GM21381 (cell line): Measurements from ENCODE around the gene TRPM2.
"Not testable (repeated sequence)": the region's sequence is repeated elsewhere in the genome, so short reads cannot be mapped to it uniquely, and the experiment has no call there.

Experiments used
- ATAC-seq: cut with Tn5 transposase; IDR thresholded peaks from one replicate; pipeline ENCODE4 v1.9.1; 2021; ENCODE audit warnings: mild to moderate bottlenecking, moderate library complexity; ENCODE audit not compliant: unreplicated experiment

TRPM2 gene

DNA sequence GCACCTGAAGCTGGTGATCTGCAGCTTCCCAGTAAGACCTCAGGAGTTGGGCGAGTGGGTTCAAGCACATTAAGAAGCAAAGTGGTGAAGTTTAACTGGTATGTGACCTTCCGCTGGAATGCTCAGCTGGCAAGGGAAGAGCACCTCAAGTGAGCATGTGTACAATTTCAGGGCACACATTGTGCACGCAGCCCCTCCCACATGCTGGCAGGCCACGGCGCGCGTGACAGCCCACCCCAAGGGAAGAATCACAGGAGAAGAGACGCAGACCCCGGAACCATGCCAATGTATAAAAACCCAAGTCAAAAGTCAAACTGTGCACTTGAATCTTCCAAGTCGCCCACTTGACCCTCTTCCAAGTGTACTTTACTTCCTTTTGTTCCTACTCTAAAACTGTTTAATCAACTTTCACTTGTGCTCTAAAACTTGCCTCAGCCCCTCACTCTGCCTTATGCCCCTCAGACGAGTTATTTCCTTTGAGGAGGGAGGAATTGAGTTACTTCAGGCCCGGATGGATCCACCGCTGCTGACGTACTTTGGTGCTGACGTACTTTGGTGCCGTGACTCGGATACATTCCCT, 121.9 kb downstream of the TRPM2 start:
- ATAC-seq = no peak

DNA sequence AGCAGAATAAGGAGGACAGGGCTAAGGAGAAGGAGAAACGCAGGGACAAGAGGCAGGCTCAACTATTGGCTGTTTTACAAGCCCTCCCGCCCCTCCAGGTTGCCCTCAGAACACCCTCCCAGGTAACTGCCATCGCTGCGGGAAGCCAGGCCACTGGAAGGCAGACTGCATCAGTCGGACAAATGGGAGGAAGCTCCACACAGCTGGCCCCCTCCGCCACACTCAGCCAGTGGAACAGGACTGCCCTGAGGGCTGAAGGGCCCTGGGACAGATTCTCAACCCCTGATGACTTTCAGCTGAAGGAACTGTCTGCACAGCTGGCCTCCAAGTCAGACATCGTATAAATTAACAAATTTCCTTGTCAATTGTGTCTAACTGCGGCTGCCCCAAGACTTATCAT, 123.7 kb downstream of the TRPM2 start:
- no peak for ATAC-seq

DNA sequence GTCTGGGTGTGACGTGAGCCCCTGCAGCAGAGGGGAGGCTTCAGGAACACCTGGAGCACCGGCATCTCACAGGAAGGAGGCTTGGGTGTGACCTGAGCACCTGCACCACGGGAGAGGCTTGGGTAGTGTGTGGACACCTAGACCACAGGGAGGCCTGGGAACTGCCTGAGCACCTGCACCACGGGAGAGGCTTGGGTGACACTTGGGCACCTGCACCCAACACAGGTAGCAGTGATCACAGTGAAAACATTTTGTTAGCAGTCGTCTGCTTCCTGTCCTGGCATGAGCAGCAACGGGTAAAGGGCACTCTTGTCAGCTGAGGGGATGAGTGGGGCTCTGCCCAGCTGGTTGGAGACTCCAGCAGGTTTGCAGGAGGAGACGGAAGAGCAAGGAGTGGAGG, 124.3 kb downstream of the TRPM2 start:
- ATAC-seq = no peak

DNA sequence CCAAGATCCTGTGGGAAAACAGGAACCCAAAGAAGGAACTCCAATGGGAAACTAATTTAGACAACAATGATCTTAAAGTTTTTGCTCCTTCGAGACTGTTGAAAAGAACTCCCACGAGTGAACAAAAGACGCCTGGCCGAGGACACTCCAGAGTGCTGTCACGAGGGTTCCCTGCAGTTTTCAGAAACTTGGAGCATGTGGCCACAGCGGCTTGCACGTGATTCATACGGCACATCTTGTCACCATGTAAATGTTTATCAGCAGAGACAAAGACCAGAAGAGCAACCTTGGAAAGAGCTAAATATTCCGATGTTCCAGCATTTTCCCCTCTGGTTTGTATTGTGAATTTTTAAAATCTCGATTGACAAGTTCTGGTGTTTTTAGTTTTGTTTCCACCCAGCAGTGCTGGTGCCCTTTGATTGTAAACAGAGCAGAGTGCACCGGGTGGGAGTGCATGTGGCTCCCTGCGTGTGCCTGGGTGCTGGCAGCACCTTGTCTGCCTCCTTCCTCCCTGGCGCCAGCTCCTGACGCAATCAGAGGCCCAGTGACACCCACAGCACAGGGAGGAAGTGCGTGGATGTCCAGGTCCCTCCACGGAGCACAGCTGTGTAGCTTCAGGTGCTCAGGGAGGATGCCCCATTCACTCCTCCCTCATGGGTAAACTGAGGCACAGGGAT, 124.8 kb downstream of the TRPM2 start:
- no peak for ATAC-seq

DNA sequence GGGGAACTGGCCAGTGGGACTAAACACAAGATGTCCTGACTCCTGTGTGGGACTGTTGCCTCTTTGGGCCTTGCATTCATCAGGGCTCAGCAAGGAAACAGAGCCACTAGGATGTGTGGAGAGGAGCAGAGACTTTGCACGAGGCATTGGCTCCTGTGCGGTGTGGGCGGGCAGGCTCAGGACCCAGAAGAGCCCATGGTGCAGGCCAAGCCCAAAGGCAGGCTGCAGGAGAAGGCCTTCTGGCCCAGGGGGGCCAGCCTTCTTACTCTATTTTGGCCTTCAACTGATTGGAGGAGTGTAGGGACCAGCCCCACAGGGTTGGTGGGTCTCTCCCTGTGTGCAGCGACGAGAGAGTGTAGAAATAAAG, 125.4 kb downstream of the TRPM2 start:
- ATAC-seq = no peak

DNA sequence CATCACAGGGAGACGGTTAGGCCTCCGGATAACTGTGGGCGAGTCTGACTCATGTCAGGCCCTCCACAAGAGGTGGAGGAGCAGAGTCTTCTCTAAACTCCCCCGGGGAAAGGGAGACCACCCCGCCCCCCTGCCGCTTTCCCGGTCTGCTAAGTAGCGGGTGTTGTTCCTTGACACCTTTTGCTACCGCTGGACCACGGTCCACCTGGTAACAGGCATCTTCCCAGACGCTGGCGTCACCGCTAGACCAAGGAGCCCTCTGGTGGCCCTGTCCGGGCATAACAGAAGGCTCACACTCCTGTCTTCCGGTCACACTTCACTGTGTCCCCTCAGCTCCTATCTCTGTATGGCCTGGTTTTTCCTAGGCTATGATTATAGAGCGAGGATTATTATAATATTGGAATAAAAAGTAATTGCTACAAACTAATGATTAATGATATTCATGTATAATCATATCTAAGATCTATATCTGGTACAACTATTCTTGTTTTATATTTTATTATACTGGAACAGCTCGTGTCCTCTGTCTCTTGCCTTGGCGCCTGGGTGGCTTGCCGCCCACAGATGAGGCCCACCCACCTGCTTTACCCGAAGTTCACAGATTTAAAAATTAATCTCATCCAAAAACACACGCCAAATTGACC, 126.3 kb downstream of the TRPM2 start:
- not testable (repeated sequence) for ATAC-seq

DNA sequence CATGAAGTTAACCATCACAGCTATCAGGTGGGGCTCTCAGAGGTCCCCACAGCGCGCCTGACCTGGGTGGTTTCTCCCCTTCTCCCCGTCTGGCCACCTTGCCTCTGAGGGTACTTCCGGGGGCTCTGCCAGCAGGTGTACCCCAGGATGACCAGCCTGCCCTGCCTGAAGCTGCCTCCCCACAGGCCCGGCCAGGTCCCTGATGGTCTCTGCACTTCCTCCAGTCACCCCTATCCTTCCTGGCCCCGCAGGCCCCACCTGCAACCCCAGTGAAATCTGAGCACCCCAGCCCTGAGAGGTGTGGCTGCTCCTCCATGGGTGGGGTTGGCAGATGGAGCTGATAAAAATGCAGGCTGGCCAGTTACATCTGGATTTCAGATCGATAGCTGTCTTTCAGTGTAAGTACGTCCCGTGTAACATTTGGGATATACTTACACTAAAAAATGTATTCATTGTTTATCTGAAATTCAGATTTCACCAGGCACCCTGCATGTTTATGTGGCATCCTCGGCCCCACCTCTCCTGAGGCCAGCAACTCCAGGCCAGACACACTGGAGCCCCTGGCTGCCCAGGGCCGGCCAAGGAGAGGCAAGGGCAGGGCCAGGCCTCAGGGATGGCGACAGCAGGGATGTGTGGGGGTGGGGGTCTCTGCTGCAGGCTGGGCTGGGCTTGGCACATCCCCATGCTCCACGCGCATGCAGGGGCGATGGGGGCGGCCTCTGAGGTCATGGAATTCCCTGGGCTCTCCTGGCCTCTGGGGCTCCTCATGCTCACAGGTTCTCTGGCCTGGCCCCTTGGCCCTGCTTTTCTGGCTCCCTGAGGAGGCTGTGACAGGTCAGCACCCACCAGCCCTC, 127.0 kb downstream of the TRPM2 start:
- no peak for ATAC-seq

DNA sequence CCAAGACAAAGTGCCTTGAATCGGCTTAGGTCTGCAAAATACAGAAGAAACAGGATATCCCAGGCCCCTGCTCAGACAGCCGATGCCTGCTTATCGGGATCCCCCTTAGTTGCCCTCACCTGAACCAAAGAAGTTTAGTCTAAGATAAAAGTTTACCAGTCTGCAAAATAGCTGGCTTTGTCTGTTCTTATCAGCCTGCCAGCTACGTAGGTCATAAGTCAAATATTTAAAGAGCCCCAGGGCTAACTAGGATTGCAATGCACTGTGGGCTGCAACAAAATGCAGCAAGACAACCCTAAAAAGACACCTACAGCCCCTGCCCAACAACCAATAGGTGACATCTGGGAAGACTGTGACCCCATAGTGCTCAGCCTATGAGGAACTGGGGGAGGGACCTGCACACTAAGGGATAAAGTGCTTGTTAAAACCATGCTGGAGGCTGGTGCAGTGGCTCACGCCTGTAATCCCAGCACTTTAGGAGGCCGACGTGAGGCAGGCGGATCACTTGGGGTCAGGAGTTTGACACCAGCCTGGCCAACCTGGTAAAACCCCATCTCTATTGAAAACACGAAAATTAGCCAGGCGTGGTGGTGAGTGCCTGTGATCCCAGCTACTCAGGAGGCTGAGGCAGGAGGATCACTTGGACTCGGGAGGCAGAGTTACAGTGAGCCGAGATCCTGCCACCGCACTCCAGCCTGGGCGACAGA, 129.3 kb downstream of the TRPM2 start:
- no peak for ATAC-seq

DNA sequence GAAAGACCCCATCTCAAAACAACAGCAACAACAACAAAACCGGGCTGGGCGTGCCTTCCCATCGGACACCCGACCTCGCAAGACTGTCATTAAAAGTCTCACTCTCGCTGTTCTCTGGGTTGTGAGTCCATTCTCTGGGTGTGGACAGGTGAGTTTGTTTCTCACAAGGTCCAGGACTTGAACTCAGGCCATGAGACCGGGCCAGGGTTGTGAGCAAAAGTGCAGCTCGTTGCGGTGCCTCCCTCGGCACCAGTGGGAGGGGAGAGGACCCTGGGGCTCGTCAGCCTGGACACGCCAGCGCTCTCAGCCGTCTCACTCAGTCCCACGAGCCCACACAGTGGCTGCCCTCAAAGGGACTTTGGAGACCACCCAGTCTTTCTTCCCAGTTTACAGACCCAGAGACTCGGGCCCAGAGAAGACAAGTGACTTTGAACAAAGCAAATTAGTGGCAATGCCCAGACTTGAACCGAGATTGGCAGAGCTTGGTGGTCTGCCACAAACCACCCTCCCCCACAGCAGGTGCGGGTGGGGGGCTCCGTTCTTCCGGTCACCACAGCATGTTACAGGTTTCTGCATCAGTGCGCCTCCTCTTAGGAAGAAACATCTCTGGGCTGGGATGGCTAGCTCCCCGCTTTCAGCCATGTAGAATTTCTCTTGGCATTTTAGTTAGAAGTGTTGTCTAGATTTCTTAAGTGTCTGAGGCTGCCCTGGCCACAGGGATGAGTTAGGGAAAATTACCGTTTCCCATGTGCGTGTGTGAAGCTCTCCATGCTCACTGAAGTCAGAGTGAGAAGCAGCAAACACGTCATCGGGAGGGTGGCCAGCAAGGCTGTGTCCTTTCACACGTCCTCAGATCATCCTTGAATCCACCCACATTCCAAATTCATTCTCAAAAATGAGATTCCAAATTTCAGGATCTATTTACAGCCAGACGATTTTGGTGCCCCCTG, 130.1 kb downstream of the TRPM2 start:
- ATAC-seq = no peak

DNA sequence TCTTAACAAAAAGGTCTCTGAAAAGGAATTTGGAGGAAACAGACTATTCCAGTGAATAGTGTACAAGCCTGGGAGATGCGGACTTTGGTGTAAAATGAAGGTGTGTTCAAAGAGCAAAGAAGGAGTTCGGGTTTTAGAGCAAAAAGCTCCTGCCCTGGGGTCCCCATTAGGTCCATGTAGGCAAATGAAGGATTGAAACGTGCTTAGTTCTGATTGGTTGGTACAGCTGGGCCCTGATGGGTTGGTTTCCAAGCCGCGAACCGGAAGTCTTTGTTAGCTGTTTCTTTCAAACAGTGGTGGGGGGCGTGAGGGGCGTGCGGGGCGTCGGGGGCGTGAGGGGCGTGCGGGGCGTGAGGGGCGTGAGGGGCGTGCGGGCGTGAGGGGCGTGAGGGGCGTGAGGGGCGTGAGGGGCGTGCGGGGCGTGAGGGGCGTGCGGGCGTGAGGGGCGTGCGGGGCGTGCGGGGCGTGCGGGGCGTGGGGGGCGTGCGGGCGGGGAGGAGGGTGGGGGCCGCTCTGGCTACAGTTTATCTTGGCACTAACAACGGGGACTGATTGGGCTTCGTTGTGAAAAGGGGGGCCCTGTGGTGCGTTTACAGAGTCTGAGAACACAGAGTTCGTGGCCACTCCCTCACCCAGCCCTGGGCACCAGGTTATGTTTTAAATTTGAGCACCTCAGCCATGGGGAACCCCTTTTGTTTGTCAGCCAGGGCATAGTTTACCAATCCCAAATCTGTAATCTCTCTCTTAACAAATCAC, 131.3 kb downstream of the TRPM2 start:
- ATAC-seq = no peak

DNA sequence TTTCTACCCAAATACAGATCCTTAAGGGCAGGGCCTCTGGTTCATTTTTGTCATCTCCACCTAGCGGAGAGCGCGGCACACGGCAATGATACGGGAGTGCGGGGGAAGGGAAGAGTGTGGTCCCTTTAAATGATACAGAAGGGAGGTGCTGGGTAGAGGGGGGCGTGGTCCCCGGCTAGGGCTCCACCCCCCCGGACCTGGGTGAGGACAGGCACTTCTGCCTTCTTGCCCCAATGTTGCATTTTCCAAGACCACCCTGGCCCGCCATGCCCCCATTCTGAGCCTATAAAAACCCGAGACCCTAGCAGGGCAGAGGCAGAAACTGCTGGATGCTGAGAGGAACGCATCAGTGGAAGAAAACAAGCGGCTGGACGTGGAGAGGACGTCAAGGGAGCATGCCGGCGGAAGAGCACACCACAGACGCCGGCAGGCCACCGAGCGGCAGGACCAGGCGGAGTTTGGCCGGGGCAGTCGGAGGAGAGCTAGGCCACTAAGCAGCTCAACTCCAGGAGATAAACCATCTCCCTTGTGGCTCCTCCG, 131.9 kb downstream of the TRPM2 start:
- ATAC-seq = no peak

DNA sequence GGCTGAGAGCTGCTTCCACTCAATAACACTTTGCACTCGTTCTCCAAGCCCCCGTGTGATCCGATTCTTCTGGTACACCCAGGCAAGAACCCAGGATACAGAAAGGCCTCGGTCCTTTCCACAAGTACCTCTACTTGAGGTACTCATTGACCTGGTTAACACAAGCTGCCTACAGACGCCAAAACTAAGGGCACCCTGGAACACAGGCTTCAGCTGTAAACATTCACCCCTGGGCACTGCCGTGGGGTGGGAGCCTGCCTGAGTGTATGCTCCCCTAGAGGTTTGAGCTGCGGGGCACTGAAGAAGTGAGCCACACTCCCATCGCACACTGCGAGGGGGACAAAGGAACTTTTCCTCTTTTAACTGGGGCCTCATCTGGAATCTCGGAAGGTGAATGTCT, 132.4 kb downstream of the TRPM2 start:
- ATAC-seq = no peak

DNA sequence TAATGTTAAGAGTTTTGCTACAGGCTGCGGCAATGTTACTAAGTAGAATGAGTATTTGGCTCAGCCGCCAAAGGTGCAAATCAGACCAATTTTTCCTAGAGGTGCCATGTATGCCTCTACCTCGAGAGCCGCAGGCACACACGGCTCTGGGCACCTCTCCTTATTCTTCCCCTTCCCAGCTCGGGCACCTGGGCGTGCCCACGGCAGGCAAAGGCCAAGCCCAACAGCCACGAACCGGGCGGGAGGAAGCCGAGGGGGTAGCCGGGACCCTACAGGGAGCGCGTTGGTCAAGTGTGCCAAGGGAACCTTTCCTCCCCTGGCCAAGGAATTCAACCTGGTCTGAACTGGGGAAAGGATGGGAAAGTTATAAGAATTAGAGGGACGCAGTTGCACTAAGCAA, 132.9 kb downstream of the TRPM2 start:
- no peak for ATAC-seq

DNA sequence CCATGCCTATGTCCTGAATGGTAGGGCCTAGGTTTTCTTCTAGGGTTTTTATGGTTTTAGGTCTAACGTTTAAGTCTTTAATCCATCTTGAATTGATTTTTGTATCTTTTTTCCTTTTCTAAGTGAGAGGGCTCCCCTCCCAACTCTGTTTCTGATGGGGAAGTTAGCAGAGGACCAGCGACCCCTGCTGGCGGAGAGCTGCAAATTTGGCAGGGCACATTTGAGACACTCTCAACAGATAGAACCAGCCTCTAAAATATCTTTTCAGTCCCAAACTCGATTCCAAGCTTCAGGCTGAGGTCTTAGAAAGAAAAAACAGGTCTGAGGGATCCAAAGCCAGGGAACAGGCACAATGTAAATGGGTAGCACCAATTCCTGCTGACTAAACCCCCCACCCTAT, 134.4 kb downstream of the TRPM2 start:
- ATAC-seq = no peak

DNA sequence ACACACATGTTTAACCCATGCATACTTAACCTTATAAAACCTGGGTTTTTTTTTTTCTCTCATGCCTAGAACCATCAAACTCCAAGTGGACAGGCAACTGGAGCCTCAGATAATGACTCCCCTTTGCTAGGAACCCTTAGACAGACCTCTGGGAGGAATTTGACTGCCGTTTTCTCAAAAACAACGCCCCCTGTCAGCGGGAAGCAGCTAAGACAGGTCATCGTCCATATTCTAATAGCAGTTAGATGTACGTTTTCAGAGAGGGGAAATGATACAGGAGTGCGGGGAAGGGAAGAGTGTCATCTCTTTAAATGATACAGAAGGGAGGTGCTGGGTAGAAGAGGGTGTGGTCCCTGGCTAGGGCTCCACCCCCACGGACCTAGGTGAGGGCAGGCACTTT, 136.5 kb downstream of the TRPM2 start:
- no peak for ATAC-seq

DNA sequence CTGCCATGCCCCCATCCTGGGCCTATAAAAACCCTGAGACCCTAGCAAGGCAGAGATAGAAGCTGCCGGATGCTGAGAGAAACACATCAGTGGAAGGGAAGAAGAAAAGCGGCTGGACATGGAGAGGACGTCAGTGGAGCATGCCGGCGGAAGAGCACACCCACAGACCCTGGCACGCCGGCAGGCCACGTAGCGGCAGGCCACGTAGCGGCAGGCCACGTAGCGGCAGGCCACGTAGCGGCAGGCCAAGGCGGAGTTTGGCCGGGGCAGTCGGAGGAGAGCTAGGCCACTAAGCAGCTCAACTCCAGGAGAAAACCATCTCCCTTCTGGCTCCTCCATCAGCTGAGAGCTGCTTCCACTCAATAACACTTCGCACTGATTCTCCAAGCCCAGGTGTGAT, 137.0 kb downstream of the TRPM2 start:
- ATAC-seq = no peak

DNA sequence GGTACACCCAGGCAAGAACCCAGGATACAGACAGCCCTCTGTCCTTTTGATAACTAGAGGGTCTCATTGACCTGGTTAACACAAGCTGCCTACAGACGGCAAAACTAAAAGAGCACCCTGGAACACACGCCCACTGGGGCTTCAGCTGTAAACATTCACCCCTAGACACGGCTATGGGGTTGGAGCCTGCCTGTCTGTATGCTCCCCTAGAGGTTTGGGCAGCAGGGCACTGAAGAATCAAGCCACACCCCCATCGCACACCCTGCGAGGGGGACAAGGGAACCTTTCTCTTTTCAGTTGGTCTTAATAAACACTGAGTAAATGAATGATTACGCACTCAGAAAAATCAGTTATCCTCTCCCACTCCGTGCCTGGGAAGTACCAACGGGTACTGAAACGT, 137.4 kb downstream of the TRPM2 start:
- ATAC-seq = no peak
